Panc1 (cell line): ENCODE results near the gene KPNB1. TPM values are rescaled to one million over a fixed set of nuclear protein-coding genes. Genes with fewer than 3 reads are reported as not detected.

Experiments used
- ATAC-seq: fragments of 200-7000 bp; cut with Tn5 transposase; 2 replicates; pipeline ENCODE4 v1.9.1; 2020; ENCODE audit warnings: mild to moderate bottlenecking, moderate library complexity
- BruUV-seq: library from RNA; stranded (reverse); fragments of 400-500 nt; replicated peaks from 2 replicates; lab custom pipeline; 2021; lab: Mats Ljungman, UMichigan
- CTCF ChIA-PET: fragments of 300-600 bp; sonication (Branson Sonifier 250); formaldehyde crosslinking; loops from one replicate; lab custom pipeline; 2022; ENCODE audit warnings: antibody characterized with exemption; lab: Charles Lee
- POLR2A ChIA-PET: fragments of 300-600 bp; sonication (Branson Sonifier 250); formaldehyde crosslinking; loops from one replicate; lab custom pipeline; 2022; ENCODE audit warnings: antibody characterized with exemption; lab: Charles Lee
- DNase-seq: peaks from one replicate; pipeline ENCODE4 v3.0.0-alpha.2; 2010; ENCODE audit warnings: low read depth, low spot score
- H3K27ac ChIP-seq: 2 replicates; pipeline ENCODE4 v1.5.1; 2011; ENCODE audit warnings: mild to moderate bottlenecking, low read length, inconsistent platforms
- H3K27me3 ChIP-seq: fragments of 200-500 bp; sonication (Bioruptor generic); 2 replicates; pipeline ENCODE4 v1.6.0; 2014; ENCODE audit warnings: low read length, inconsistent platforms; ENCODE audit not compliant: control insufficient read depth, insufficient read depth
- H3K36me3 ChIP-seq: fragments of 200-500 bp; sonication (Bioruptor generic); 2 replicates; pipeline ENCODE4 v1.5.1; 2014; ENCODE audit warnings: inconsistent platforms, mild to moderate bottlenecking, low read length, moderate library complexity; ENCODE audit not compliant: control insufficient read depth, insufficient read depth
- H3K4me1 ChIP-seq: 2 replicates; pipeline ENCODE4 v1.5.1; 2011; ENCODE audit warnings: inconsistent platforms, mild to moderate bottlenecking, low read length, moderate library complexity; ENCODE audit not compliant: control insufficient read depth, insufficient read depth
- H3K4me3 ChIP-seq, 2 experiments: 2 replicates each; pipeline ENCODE4 v1.5.1; 2011 to 2012; ENCODE audit warnings: low read depth in 2 of 2, low read length in 2 of 2, mild to moderate bottlenecking in 2 of 2, inconsistent platforms in 1 of 2, moderate library complexity in 1 of 2
- H3K9me3 ChIP-seq: fragments of 200-500 bp; sonication (Bioruptor generic); 2 replicates; pipeline ENCODE4 v1.5.1; 2014; ENCODE audit warnings: low read depth, mild to moderate bottlenecking, inconsistent platforms, low read length, moderate library complexity; ENCODE audit not compliant: control insufficient read depth, insufficient read depth
- POLR2AphosphoS5 ChIP-seq: IDR thresholded peaks from 2 replicates; pipeline ENCODE4 v1.6.1; 2012; ENCODE audit warnings: mild to moderate bottlenecking, low read depth, low read length, moderate library complexity
- SIN3A ChIP-seq: IDR thresholded peaks from 2 replicates; pipeline ENCODE4 v1.6.1; 2012; ENCODE audit warnings: low read depth, mild to moderate bottlenecking, low read length, moderate library complexity, borderline replicate concordance; ENCODE audit not compliant: insufficient read depth
- TCF7L2 ChIP-seq: IDR thresholded peaks from 2 replicates; pipeline ENCODE4 v1.6.1; 2011; ENCODE audit warnings: mild to moderate bottlenecking, low read depth, low read length, inconsistent platforms
- in situ Hi-C: cut with HindIII; loops from 2 replicates; pipeline ENCODE4 v1.10.0; 2016; ENCODE audit warnings: low sequenced_read_pairs, low pct_unique_long_range_greater_than_20kb
- intact Hi-C: fragments of 100-400 bp; cut with micrococcal nuclease; formaldehyde crosslinking; loops from one replicate; pipeline ENCODE4 v1.10.0; 2022; ENCODE audit not compliant: unreplicated experiment
- total RNA-seq: library from RNA; stranded (reverse); gene quantifications from one replicate; pipeline ENCODE4 v1.2.1, GENCODE V29; 2021; ENCODE audit not compliant: unreplicated experiment
- TF ChIP-seq, protein P1 (sequence below), 2 experiments: IDR thresholded peaks; 2 replicates each; pipeline ENCODE4 v1.6.1; 2011 to 2012; ENCODE audit warnings: low read depth in 2 of 2, control low read depth in 1 of 2, low read length in 1 of 2, mild to moderate bottlenecking in 1 of 2, moderate library complexity in 1 of 2; ENCODE audit not compliant: insufficient read depth in 1 of 2
- TF ChIP-seq, protein P2 (sequence below): fragments of 450-650 bp; IDR thresholded peaks from 2 replicates; pipeline ENCODE4 v1.5.1; 2017; ENCODE audit warnings: mild to moderate bottlenecking

Gene KPNB1
- total RNA-seq, 1 experiment from 2014 or later: 666 TPM

DNA sequence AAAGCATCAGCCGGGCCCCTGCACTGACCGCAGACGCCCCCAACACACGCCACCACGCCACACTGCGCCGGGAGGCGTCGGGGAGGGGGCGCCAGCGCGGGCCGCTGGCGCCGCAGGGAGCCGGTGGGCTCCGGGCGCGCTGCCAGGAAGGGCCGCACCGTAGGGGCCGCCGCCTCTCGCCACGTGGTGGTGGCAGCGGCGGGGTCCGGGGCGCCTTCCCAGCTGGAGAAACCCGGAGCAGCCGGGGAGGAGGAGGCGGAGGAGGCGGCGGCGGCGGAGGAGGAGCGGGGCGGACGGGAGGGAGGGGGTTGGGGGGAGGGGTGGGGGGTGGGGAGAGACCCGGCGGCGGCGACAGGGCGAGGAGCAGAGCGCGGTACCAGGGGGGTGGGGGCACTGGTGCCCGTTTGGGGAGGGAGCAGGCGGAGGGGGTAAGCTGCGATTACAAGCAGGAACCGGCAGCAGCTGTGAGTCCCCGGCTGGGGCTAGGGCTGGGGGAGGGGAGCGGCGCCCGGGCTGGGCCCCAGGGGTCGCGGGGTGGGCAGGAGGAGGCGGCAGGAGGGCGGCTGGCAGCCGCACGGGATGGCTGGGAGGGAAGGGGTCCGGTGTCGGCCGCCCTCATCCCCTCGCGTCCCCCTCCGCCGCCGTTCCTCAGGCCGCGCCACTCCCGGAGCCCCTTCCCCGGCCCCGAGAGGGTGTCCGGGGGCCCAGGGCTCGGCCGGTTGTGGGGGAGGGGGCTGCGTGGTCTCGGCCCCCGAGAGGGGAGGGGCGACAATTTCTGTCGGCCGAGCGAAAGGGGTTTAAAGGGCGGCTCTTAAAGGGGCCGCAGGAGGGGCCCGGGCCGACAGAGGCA is 44.2 kb downstream of the KPNB1 start, which contains the start of gene TBKBP1:
TBKBP1 (plus strand) TSS at position 431 of the 850 bp plus-strand sequence. CDS start 1,952 bp downstream, outside the sequence.
- no peaks in the 10 kb centered on the region for H3K27me3 ChIP-seq
- ChIA-PET POLR2A (interaction anchor here (0.7 kb wide), 1 partner anchor 264 kb away, joined by 11 read pairs; the partner anchor contains the start of gene PRR15L), CTCF (no interaction called here)
- in situ Hi-C loops (no loop called here), intact Hi-C loops (no loop called here)
- H3K36me3 ChIP-seq: no peaks in the 10 kb centered on the region
- no peaks in the 10 kb centered on the region for H3K9me3 ChIP-seq
- DNase-seq: no peak
- peaks cover 11% of the 10 kb centered on the region for H3K4me1 ChIP-seq
- no TSS peak for BruUV-seq
- H3K4me3 ChIP-seq: peak within 1 kb of the TSS; percentile 59
- TF ChIP-seq POLR2AphosphoS5: no peak
- TF ChIP-seq TCF7L2: no peak
- TF ChIP-seq SIN3A: no peak
- TF ChIP-seq, protein P1, sequence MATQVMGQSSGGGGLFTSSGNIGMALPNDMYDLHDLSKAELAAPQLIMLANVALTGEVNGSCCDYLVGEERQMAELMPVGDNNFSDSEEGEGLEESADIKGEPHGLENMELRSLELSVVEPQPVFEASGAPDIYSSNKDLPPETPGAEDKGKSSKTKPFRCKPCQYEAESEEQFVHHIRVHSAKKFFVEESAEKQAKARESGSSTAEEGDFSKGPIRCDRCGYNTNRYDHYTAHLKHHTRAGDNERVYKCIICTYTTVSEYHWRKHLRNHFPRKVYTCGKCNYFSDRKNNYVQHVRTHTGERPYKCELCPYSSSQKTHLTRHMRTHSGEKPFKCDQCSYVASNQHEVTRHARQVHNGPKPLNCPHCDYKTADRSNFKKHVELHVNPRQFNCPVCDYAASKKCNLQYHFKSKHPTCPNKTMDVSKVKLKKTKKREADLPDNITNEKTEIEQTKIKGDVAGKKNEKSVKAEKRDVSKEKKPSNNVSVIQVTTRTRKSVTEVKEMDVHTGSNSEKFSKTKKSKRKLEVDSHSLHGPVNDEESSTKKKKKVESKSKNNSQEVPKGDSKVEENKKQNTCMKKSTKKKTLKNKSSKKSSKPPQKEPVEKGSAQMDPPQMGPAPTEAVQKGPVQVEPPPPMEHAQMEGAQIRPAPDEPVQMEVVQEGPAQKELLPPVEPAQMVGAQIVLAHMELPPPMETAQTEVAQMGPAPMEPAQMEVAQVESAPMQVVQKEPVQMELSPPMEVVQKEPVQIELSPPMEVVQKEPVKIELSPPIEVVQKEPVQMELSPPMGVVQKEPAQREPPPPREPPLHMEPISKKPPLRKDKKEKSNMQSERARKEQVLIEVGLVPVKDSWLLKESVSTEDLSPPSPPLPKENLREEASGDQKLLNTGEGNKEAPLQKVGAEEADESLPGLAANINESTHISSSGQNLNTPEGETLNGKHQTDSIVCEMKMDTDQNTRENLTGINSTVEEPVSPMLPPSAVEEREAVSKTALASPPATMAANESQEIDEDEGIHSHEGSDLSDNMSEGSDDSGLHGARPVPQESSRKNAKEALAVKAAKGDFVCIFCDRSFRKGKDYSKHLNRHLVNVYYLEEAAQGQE (IDR thresholded peaks at IDR 0.05; ENCODE audit: insufficient read depth in 1 of 2, low read depth in 2 of 2, low read length in 1 of 2): no peak
- TF ChIP-seq, protein P2, sequence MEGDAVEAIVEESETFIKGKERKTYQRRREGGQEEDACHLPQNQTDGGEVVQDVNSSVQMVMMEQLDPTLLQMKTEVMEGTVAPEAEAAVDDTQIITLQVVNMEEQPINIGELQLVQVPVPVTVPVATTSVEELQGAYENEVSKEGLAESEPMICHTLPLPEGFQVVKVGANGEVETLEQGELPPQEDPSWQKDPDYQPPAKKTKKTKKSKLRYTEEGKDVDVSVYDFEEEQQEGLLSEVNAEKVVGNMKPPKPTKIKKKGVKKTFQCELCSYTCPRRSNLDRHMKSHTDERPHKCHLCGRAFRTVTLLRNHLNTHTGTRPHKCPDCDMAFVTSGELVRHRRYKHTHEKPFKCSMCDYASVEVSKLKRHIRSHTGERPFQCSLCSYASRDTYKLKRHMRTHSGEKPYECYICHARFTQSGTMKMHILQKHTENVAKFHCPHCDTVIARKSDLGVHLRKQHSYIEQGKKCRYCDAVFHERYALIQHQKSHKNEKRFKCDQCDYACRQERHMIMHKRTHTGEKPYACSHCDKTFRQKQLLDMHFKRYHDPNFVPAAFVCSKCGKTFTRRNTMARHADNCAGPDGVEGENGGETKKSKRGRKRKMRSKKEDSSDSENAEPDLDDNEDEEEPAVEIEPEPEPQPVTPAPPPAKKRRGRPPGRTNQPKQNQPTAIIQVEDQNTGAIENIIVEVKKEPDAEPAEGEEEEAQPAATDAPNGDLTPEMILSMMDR: no peak
- peak within 1 kb of the TSS; percentile 61 for H3K27ac ChIP-seq
- peak; percentile 38 for ATAC-seq

DNA sequence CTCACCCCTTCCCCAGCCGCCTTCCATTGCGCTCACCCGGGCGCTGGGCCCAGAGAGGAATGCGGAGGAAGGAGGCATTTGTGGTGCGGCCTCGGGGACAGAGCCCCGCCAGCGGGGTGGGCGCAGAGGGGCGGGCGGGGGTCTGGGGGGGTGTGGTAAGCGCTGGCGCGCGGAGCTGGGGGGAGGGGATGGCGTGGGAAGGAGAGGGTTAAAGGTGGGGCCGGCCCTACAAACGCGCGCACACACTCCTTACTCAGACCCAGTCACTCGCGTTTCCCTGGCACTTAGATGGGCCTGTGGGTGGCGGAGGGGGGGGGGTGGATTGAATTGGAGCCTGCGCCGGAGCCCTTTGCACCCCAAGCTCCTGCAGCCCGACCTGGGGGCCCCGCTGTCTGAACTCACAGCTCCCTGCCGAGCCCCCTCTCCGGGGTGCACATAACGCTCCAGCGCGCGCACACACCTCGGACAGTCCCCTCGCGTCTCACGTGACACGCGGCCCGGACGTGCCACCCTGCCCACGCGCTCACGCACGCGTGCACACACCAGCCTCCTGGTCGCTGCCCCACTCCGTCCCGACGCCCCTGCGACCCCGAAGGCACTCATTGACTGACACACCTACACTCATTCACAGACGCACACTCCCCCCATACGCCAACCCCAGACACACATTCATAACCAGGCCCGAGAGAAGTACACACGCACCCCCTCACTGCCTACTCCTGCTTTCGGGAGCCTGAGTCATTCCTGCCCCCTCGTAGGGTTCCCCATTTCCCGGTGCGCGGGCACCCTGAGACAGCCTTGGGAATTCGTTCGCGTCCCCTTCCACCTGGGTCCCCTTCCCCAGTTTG is 45.1 kb downstream of the KPNB1 start:
- intact Hi-C loops: loop anchor here (5.0 kb wide), 1 partner anchor 107 kb away; no protein-coding TSS in a partner anchor
- Histone ChIP-seq H3K27me3 (no peaks in the 10 kb centered on the region), H3K36me3 (no peaks in the 10 kb centered on the region), H3K4me1 (peaks cover 11% of the 10 kb centered on the region), H3K4me3 (peak overlapping the region; percentile 59), H3K27ac (no peak overlapping the region), H3K9me3 (no peaks in the 10 kb centered on the region)
- no peak for DNase-seq
- BruUV-seq: no TSS peak
- POLR2A ChIA-PET: no interaction called here
- CTCF ChIA-PET: no interaction called here
- TF ChIP-seq, protein P2: no peak
- TF ChIP-seq, protein P1 (IDR thresholded peaks at IDR 0.05; ENCODE audit: insufficient read depth in 1 of 2, low read depth in 2 of 2, low read length in 1 of 2): no peak; a peak in 1 of 4 replicates
- no peak for TF ChIP-seq TCF7L2
- no peak for TF ChIP-seq POLR2AphosphoS5
- TF ChIP-seq SIN3A: no peak
- in situ Hi-C loops: no loop called here
- peak; percentile 32 for ATAC-seq
